Effector memory CD8-positive, alpha-beta T cell (primary cell): Measurements from ENCODE around the gene ARPP21.
"Not testable (repeated sequence)": the region's sequence is repeated elsewhere in the genome, so short reads cannot be mapped to it uniquely, and the experiment has no call there.

Experiments
- ATAC-seq: fragments of 150-1000 bp; cut with Tn5 transposase; replicated peaks from 2 replicates; pipeline ENCODE4 v1.10.0; 2021; ENCODE audit warnings: mild to moderate bottlenecking, moderate library complexity
- DNase-seq, 3 experiments: peaks; one replicate each; pipeline ENCODE4 v3.0.0; 2021
- H3K27ac Mint-ChIP-seq, 2 donors: one replicate each; pipeline ENCODE4 v1.8.0; 2022; ENCODE audit warnings: mild to moderate bottlenecking in 2 of 2, mixed read lengths in 2 of 2, moderate library complexity in 2 of 2
- H3K27me3 Mint-ChIP-seq, 2 donors: one replicate each; pipeline ENCODE4 v1.8.0; 2022; ENCODE audit warnings: mixed read lengths in 2 of 2
- H3K36me3 Mint-ChIP-seq: one replicate; pipeline ENCODE4 v1.8.0; 2022; ENCODE audit warnings: mild to moderate bottlenecking, moderate library complexity, mixed read lengths; ENCODE audit not compliant: insufficient read depth
- H3K4me1 Mint-ChIP-seq, 2 donors: one replicate each; pipeline ENCODE4 v1.8.0; 2022; ENCODE audit warnings: low read depth in 2 of 2, mixed read lengths in 2 of 2
- H3K4me3 Mint-ChIP-seq, 2 donors: one replicate each; pipeline ENCODE4 v1.8.0; 2022; ENCODE audit warnings: mild to moderate bottlenecking in 2 of 2, mixed read lengths in 2 of 2, moderate library complexity in 2 of 2
- H3K9me3 Mint-ChIP-seq, 2 donors: one replicate each; pipeline ENCODE4 v1.8.0; 2022; ENCODE audit warnings: mixed read lengths in 2 of 2

ARPP21 gene

GRCh38 chr3:35790764-35791163, 151.4 kb downstream of the ARPP21 start:
- Mint-ChIP-seq H3K4me1 (no peaks in the 10 kb centered on the region), H3K27me3 (no peaks in the 10 kb centered on the region), H3K36me3 (no peaks in the 10 kb centered on the region), H3K9me3 (no peaks in the 10 kb centered on the region), H3K27ac (no peak overlapping the region), H3K4me3 (no peak overlapping the region)
- ATAC-seq = no peak
- no peak for DNase-seq

GRCh38 chr3:35793667-35794066, 154.3 kb downstream of the ARPP21 start:
- no peak for ATAC-seq
- H3K36me3 Mint-ChIP-seq = no peaks in the 10 kb centered on the region
- H3K27ac Mint-ChIP-seq = no peak overlapping the region
- H3K9me3 Mint-ChIP-seq = peaks cover 2 to 4% of the 10 kb centered on the region in 2 donors
- no peak for DNase-seq
- no peaks in the 10 kb centered on the region for H3K27me3 Mint-ChIP-seq
- H3K4me1 Mint-ChIP-seq = no peaks in the 10 kb centered on the region
- H3K4me3 Mint-ChIP-seq = no peak overlapping the region

GRCh38 chr3:35800960-35801459, 161.7 kb downstream of the ARPP21 start:
- DNase-seq (no peak), ATAC-seq (no peak)
- H3K4me3 Mint-ChIP-seq = no peak overlapping the region
- no peaks in the 10 kb centered on the region for H3K4me1 Mint-ChIP-seq
- no peak overlapping the region for H3K27ac Mint-ChIP-seq
- no peaks in the 10 kb centered on the region for H3K36me3 Mint-ChIP-seq
- H3K27me3 Mint-ChIP-seq = no peaks in the 10 kb centered on the region
- peaks cover 5 to 11% of the 10 kb centered on the region in 2 donors for H3K9me3 Mint-ChIP-seq

GRCh38 chr3:35814531-35814930, 175.2 kb downstream of the ARPP21 start:
- Mint-ChIP-seq H3K4me3 (no peak overlapping the region), H3K36me3 (no peaks in the 10 kb centered on the region), H3K27me3 (no peaks in the 10 kb centered on the region), H3K27ac (no peak overlapping the region), H3K4me1 (no peaks in the 10 kb centered on the region), H3K9me3 (peaks cover 6 to 23% of the 10 kb centered on the region in 2 donors)
- DNase-seq (no peak), ATAC-seq (no peak)

- not testable (repeated sequence) for H3K4me1 Mint-ChIP-seq, H3K27me3 Mint-ChIP-seq, DNase-seq, H3K36me3 Mint-ChIP-seq, H3K4me3 Mint-ChIP-seq, ATAC-seq, H3K27ac Mint-ChIP-seq
- peaks cover 6 to 23% of the 10 kb centered on the region in 2 donors for H3K9me3 Mint-ChIP-seq
Observed at GRCh38 chr3:35815796-35816195, 176.5 kb downstream of the ARPP21 start.

- no peaks in the 10 kb centered on the region for H3K27me3 Mint-ChIP-seq
Observed at GRCh38 chr3:35817216-35817615, 177.9 kb downstream of the ARPP21 start.

GRCh38 chr3:35832140-35832571, 192.8 kb downstream of the ARPP21 start:
- no peaks in the 10 kb centered on the region for H3K36me3 Mint-ChIP-seq
- H3K4me3 Mint-ChIP-seq = no peak overlapping the region
- ATAC-seq (no peak), DNase-seq (no peak)
- H3K27ac Mint-ChIP-seq = no peak overlapping the region
- H3K9me3 Mint-ChIP-seq = peaks cover 9 to 21% of the 10 kb centered on the region in 2 donors
- H3K27me3 Mint-ChIP-seq = no peaks in the 10 kb centered on the region
- no peaks in the 10 kb centered on the region for H3K4me1 Mint-ChIP-seq

More at GRCh38 chr3:35817216-35817615, 177.9 kb downstream of the ARPP21 start:
- Mint-ChIP-seq H3K4me3 (no peak overlapping the region), H3K36me3 (no peaks in the 10 kb centered on the region), H3K27ac (no peak overlapping the region), H3K4me1 (no peaks in the 10 kb centered on the region), H3K9me3 (peaks cover 6 to 23% of the 10 kb centered on the region in 2 donors)
- no peak for ATAC-seq
- no peak for DNase-seq
